ENCODE results near the gene SPTBN1. TPM values are rescaled to one million over a fixed set of nuclear protein-coding genes. Genes with fewer than 3 reads are reported as not detected.

The SPTBN1 gene
- total and polyA plus RNA-seq, 2 experiments from 2014 or later, result 122 to 341 TPM

- Histone ChIP-seq H3K36me3 (replicated peaks; ENCODE audit: insufficient read depth, low read depth) (no peaks in the 10 kb centered on the region), H3K27me3 (no peaks in the 10 kb centered on the region), H3K79me2 (peaks cover 26% of the 10 kb centered on the region), H4K20me1 (ENCODE audit: insufficient read depth, poor library complexity, severe bottlenecking) (peaks cover 17% of the 10 kb centered on the region), H3K9me2 (replicated peaks; ENCODE audit: insufficient read depth) (no peaks in the 10 kb centered on the region), H3K4me2 (peak overlapping the region; percentile 90), H3K4me1 (ENCODE audit: insufficient read depth) (peaks cover 13% of the 10 kb centered on the region), H2AFZ (peak overlapping the region; percentile 75), H3K27ac (peak overlapping the region; percentile 91), H3K4me3 (peak overlapping the region; percentile 91), H3K9me3 (ENCODE audit: low read depth) (no peaks in the 10 kb centered on the region)
- WGBS (ENCODE audit: low lambda C conversion rate, missing lambda C conversion rate), result 20% methylated on average over 4 of the region's 4 CpGs
- TF ChIP-seq, protein P1, sequence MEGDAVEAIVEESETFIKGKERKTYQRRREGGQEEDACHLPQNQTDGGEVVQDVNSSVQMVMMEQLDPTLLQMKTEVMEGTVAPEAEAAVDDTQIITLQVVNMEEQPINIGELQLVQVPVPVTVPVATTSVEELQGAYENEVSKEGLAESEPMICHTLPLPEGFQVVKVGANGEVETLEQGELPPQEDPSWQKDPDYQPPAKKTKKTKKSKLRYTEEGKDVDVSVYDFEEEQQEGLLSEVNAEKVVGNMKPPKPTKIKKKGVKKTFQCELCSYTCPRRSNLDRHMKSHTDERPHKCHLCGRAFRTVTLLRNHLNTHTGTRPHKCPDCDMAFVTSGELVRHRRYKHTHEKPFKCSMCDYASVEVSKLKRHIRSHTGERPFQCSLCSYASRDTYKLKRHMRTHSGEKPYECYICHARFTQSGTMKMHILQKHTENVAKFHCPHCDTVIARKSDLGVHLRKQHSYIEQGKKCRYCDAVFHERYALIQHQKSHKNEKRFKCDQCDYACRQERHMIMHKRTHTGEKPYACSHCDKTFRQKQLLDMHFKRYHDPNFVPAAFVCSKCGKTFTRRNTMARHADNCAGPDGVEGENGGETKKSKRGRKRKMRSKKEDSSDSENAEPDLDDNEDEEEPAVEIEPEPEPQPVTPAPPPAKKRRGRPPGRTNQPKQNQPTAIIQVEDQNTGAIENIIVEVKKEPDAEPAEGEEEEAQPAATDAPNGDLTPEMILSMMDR (IDR thresholded peaks at IDR 0.05; ENCODE audit: poor library complexity), result no peak
- no peak for TF ChIP-seq EZH2phosphoT487 (IDR thresholded peaks at IDR 0.05; ENCODE audit: low read depth, severe bottlenecking, unreplicated experiment)
- no peak for TF ChIP-seq EZH2 (IDR thresholded peaks at IDR 0.05; ENCODE audit: borderline replicate concordance)
- no peak for DNase-seq (ENCODE audit: low spot score)
These were observed 1.5 kb upstream of the SPTBN1 start for GRCh38 chr2:54454548-54455130.

DNA sequence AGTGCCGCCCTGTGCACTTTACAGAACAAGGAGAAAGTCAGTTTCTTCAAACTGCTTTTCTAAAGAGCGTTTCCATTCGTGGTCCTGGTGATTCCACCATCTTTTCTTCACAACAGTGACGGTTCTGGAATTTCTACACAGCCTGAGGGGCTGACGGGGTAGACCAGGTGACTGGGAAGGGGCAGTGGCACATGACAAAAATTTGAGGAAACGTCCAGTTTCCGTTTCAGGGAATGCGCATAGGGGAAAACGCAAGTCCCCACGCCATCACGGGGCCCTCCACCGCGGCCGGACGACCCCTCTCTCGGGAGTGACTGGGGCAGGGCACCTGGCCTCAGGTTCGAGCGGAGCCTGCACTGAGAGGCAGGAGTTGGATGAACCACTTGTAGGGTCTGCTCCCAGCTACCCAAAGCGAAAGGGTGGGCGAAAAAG, 980 bp upstream of the SPTBN1 start:
- 5% methylated on average over 20 of the region's 20 CpGs for WGBS (ENCODE audit: low lambda C conversion rate, missing lambda C conversion rate)
- peak overlapping the region; percentile 91 for H3K4me3 ChIP-seq
- TF ChIP-seq EZH2phosphoT487 (IDR thresholded peaks at IDR 0.05; ENCODE audit: low read depth, severe bottlenecking, unreplicated experiment) (no peak), EZH2 (IDR thresholded peaks at IDR 0.05; ENCODE audit: borderline replicate concordance) (no peak)
- TF ChIP-seq, protein P1 (IDR thresholded peaks at IDR 0.05; ENCODE audit: poor library complexity), result peak; percentile 2
- peaks cover 13% of the 10 kb centered on the region for H3K4me1 ChIP-seq (ENCODE audit: insufficient read depth)
- peak; percentile 26 for DNase-seq (ENCODE audit: low spot score)
- H3K36me3 ChIP-seq (replicated peaks; ENCODE audit: insufficient read depth, low read depth), result no peaks in the 10 kb centered on the region
- peaks cover 21% of the 10 kb centered on the region for H4K20me1 ChIP-seq (ENCODE audit: insufficient read depth, poor library complexity, severe bottlenecking)
- H3K9me3 ChIP-seq (ENCODE audit: low read depth), result no peaks in the 10 kb centered on the region
- peak overlapping the region; percentile 91 for H3K27ac ChIP-seq
- peaks cover 31% of the 10 kb centered on the region for H3K79me2 ChIP-seq
- no peaks in the 10 kb centered on the region for H3K9me2 ChIP-seq (replicated peaks; ENCODE audit: insufficient read depth)
- H2AFZ ChIP-seq, result peak overlapping the region; percentile 75
- H3K27me3 ChIP-seq, result no peaks in the 10 kb centered on the region
- peak overlapping the region; percentile 90 for H3K4me2 ChIP-seq

DNA sequence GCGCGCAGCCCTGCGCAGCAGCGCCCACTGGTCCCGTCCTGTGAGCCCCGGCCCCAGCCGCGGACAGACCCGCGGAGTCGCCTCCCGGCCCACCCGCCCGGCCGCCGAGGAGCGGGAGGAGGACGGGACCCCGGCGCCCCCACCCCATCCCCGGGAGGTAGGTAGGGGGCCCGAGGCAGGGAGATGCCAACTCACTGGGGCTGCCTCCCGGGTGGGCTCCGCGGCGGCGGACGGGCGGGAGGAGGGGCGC, 160 bp downstream of the SPTBN1 start:
- no peaks in the 10 kb centered on the region for H3K27me3 ChIP-seq
- H3K4me2 ChIP-seq, result peak overlapping the region; percentile 90
- peak overlapping the region; percentile 59 for H2AFZ ChIP-seq
- H3K36me3 ChIP-seq (replicated peaks; ENCODE audit: insufficient read depth, low read depth), result no peaks in the 10 kb centered on the region
- H3K4me1 ChIP-seq (ENCODE audit: insufficient read depth), result peaks cover 13% of the 10 kb centered on the region
- H3K4me3 ChIP-seq, result peak overlapping the region; percentile 91
- DNase-seq (ENCODE audit: low spot score), result no peak
- H3K9me3 ChIP-seq (ENCODE audit: low read depth), result no peaks in the 10 kb centered on the region
- peaks cover 43% of the 10 kb centered on the region for H3K79me2 ChIP-seq
- peaks cover 21% of the 10 kb centered on the region for H4K20me1 ChIP-seq (ENCODE audit: insufficient read depth, poor library complexity, severe bottlenecking)
- no peaks in the 10 kb centered on the region for H3K9me2 ChIP-seq (replicated peaks; ENCODE audit: insufficient read depth)
- WGBS (ENCODE audit: low lambda C conversion rate, missing lambda C conversion rate), result 0% methylated on average over 2 of the region's 30 CpGs
- no peak for TF ChIP-seq EZH2 (IDR thresholded peaks at IDR 0.05; ENCODE audit: borderline replicate concordance)
- TF ChIP-seq, protein P1 (IDR thresholded peaks at IDR 0.05; ENCODE audit: poor library complexity), result no peak
- TF ChIP-seq EZH2phosphoT487 (IDR thresholded peaks at IDR 0.05; ENCODE audit: low read depth, severe bottlenecking, unreplicated experiment), result no peak
- peak overlapping the region; percentile 93 for H3K27ac ChIP-seq
